HepG2 (cell line): ENCODE measurements around the gene CCN2.

Experiments used
- ATF3 ChIP-seq: sonication (generic); formaldehyde crosslinking; IDR thresholded peaks from 2 replicates; pipeline ENCODE4 v1.4.0; 2020; ENCODE audit warnings: missing genetic modification reagents
- CENPBD1 ChIP-seq: sonication (generic); formaldehyde crosslinking; IDR thresholded peaks from 2 replicates; pipeline ENCODE4 v1.8.0; 2022; ENCODE audit warnings: missing genetic modification reagents, low read depth, mild to moderate bottlenecking, borderline replicate concordance
- CTCF ChIP-seq: sonication (generic); formaldehyde crosslinking; IDR thresholded peaks from 2 replicates; pipeline ENCODE4 v1.5.0; 2020; ENCODE audit warnings: mild to moderate bottlenecking, missing genetic modification reagents, moderate library complexity
- MEIS1 ChIP-seq: sonication (generic); formaldehyde crosslinking; IDR thresholded peaks from 2 replicates; pipeline ENCODE4 v1.9.0; 2021; ENCODE audit warnings: mild to moderate bottlenecking, missing genetic modification reagents, moderate library complexity, borderline replicate concordance
- NR0B2 ChIP-seq: sonication (generic); formaldehyde crosslinking; IDR thresholded peaks from 2 replicates; pipeline ENCODE4 v1.4.0; 2020; ENCODE audit warnings: mild to moderate bottlenecking, missing genetic modification reagents
- PHF21A ChIP-seq: sonication (generic); formaldehyde crosslinking; IDR thresholded peaks from 2 replicates; pipeline ENCODE4 v1.5.0; 2020; ENCODE audit warnings: mild to moderate bottlenecking, missing genetic modification reagents
- SSRP1 ChIP-seq: IDR thresholded peaks from 2 replicates; pipeline ENCODE4 v1.6.1; 2016; ENCODE audit warnings: control low read depth
- ZBTB33 ChIP-seq: sonication (generic); formaldehyde crosslinking; IDR thresholded peaks from 2 replicates; pipeline ENCODE4 v1.4.0; 2020; ENCODE audit warnings: missing genetic modification reagents
- ZNF512 ChIP-seq: sonication (generic); formaldehyde crosslinking; IDR thresholded peaks from 2 replicates; pipeline ENCODE4 v1.4.0; 2020; ENCODE audit warnings: mild to moderate bottlenecking, missing genetic modification reagents
- ZNF687 ChIP-seq: sonication (generic); formaldehyde crosslinking; IDR thresholded peaks from 2 replicates; pipeline ENCODE4 v1.5.1; 2020; ENCODE audit warnings: mild to moderate bottlenecking, missing genetic modification reagents, moderate library complexity
- ZNF737 ChIP-seq: sonication (generic); formaldehyde crosslinking; IDR thresholded peaks from 2 replicates; pipeline ENCODE4 v1.5.0; 2020; ENCODE audit warnings: missing genetic modification reagents, mild to moderate bottlenecking, borderline replicate concordance
- ZNF768 ChIP-seq: sonication (generic); formaldehyde crosslinking; IDR thresholded peaks from 2 replicates; pipeline ENCODE4 v1.4.0; 2020; ENCODE audit warnings: missing genetic modification reagents

GRCh38 chr6:131966443-131966842, 15.3 kb upstream of the CCN2 start:
- TF ChIP-seq CENPBD1 (CRISPR knock-in tag) (no peak), CTCF (CRISPR knock-in tag) (no peak), ZNF737 (CRISPR knock-in tag) (no peak), ZNF687 (CRISPR knock-in tag) (no peak), ZNF512 (CRISPR knock-in tag) (no peak), SSRP1 (CRISPR knock-in tag) (no peak), MEIS1 (CRISPR knock-in tag) (no peak), NR0B2 (CRISPR knock-in tag) (no peak), PHF21A (CRISPR knock-in tag) (no peak), ZNF768 (CRISPR knock-in tag) (no peak), ATF3 (CRISPR knock-in tag) (no peak), ZBTB33 (CRISPR knock-in tag) (no peak)
